Suppressor macrophage (primary cell): ENCODE results near the gene CERK.
A peak's percentile ranks its signal among the peaks of the same experiment; 100 is the strongest.
"Not testable (repeated sequence)": the region's sequence is repeated elsewhere in the genome, so short reads cannot be mapped to it uniquely, and the experiment has no call there.

ENCODE experiments used
- DNase-seq, 4 experiments: peaks; one replicate each; pipeline ENCODE4 v3.0.0-alpha.2; 2020 to 2022

Gene CERK

DNA sequence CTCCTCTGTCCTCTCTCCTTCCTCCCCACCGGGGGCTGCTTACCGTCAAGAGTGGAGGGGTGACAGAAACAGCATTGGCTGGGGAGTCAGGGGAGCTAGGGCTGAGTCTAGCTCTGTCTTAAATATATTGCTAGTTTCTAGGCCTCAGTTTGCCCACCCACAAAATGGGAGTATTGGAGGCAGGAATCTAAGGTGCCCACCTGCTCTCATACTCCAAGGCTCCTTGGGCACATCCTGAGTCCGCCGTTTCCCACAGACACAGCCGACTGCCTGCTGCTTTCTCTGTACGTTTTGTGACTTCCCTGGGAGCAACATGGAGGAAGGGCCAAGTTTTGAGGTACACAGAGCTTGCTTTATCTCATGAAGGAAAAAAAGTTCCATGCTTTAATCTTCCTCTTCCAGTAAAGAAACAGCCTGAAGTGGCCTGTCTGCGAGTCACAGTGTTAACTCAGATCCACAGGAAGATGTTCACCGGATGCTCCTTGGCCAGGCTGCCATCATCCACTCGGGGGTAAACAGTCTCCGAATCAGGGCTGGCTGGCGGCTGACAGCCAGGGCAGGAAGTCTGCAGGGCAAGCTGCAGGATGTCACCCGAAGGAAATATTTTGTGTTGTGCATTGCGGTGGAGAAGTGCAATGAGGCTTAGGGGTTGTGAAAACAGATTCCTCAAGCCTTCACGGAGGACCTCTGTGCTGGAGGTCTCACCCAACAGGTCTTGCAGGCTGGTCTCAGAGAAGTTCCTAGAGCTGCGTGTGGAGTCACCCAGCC, 11.0 kb upstream of the CERK start:
- DNase-seq = peak; percentile 53 to 76 (median 72)

DNA sequence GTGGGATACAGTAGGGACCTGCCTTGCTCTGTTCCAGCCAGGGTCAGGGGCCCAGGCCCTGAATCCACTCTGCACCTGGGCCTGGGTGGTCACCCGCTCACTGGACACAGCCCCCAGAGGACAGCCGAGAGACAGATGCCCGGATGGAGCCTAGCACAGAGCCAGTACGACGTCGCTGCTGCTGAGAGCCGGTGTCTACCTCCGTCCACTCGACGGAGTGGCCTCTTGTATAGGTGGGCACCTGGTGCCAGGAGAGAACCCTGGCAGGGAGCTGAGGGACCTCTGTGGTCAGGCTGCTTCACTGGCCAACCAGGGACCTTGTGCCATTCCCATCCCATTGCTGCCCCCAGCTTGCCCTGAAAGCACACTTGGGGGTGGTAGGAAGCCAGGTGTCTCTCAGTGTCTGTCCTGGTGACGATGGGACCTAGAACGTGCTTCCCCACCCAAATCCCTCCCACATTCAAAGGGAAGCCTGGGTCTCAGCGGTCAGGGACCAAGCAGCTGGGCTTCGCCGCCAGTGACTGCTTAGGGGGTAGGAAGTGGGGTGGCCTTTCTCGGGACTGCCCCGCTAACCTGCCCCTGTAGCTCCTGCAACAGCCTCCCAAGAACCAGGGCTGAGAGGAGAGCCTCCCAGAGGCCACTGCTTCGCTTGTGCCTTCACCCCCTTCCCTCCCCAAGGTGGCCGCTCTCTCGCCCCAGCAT, 10.3 kb upstream of the CERK start:
- DNase-seq = no peak

DNA sequence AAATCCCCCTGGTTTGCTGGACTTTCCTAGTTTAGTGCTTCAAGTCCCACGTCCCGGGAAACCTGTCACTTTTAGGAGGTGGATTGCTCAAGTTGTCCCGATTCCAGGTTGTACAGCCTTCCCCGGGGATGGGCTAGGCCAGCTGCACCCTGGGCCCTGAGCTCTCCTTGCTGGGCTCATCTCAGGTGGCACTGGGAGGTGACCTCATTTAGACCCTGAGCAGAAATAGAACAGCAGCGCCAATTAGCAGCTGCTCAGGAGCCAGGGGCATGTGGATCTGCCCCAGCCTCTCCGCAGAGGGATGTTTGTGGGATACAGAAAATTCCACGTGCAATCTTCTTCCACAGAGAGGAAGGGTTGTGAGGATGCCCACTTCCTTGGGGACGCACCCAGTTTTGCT, 9.6 kb upstream of the CERK start:
- no peak for DNase-seq

DNA sequence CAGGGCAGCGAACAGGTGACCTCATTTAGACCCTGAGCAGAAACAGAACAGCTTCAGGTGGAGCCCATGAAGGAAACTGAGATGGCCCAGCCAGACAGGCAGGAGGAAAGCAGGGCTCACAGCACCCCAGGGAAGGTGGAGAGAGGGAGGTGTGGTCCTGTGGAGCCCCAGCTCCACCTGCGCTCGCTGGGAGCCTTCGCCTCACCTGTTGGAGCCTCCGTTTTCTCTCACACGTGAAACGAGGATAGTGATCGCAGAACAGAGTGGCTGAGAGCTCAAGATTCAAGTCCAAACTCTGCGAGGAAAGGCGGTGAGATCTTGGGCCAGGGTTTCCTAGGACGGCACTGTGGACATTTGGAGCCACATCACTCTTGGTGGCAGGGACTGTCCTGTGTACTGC, 8.6 kb upstream of the CERK start:
- DNase-seq = no peak

DNA sequence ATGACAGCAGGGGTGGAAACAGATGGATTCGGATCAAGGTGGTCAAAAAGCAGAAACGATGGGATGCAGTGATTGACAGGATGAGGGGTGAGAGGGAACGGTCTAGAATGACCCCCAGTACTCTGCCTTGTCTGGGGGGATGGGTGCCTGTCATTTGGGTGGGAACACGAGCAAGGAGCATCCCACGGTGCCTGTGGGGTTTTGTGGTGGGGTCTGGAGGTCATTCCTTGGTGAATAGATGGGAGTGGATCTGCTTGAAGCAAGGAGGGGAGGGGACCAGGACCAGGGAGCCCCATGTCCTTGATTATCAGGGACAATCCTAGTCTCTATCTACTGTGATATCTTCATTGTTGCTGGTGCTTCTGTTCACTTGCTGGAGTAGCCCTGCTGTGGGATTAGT, 8.1 kb upstream of the CERK start:
- DNase-seq = no peak

DNA sequence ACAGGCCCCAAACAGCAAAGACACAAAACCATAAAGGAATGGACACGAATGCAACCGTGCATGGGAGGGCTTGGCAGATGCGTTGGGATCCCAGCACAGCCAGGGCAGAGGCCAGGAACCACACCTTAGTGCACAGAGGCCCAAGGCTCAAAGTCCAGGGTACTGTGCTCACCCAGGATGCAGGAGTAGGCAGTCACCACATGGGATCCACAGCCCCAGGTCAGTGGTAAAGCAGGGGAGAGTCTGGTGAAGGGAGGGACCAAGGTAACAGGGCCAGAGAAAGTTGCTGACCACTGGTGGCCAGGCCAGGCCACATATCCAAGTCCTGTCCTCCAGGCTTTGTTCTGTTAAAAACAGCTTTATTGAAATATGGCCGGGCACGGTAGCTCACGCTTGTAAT, 6.5 kb upstream of the CERK start:
- no peak for DNase-seq

DNA sequence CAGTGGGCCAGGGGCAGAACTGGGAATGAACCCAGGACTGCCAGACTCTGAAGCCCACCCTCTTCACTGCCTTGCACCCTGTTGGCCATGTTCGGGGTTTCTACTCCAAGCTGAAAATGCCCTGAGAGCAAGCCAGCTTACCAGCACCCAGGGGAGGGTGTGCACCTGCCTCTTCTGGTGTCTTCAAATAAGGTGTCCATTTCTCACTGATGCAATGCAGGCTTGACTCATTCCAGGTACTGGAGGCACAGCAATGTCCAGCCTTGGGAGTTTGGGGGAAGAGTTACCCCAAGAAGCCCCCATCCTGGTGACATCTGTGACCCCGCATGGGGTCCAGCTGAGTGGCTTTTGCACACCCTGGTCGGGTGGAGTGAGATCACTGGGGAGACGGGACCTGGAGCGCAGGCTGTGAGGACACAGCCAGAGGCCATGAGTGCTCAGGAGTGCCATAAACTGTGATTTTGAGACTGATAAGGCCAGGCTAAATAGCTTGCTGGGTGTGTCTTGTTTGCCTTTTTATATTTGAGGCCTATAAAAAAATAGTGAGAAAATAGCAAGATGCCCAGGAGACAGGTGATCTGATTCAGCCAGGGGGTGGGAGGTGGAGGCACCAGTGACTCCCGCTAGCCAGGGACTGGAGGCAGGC, 4.6 kb upstream of the CERK start:
- DNase-seq = no peak

DNA sequence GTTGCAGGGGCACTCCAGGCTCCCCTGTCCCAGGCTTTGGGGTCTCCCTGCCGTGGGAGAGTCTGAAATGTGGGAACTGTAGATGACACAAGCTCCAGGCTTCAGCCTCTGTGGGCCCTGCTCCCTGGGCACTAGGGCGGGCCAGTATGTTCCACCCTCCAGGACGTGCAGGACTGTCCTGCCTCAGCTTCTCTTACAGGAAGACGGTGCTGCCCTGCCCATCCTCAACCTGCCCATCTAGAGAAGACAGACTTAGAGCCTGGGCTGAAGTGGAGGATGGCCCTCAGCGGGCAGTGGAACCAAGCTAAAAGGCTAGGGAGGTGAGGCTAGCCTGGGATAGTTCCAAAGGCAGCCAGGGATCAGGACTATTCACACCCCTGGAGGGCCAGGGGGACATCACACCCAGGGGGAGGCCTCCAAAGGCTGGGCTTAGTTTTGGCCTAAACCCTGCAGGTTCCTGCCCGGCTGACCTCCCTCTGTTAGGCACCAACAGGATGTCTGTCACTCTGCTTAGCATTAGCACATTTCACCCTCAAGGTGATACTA, 4.0 kb upstream of the CERK start:
- DNase-seq = no peak

DNA sequence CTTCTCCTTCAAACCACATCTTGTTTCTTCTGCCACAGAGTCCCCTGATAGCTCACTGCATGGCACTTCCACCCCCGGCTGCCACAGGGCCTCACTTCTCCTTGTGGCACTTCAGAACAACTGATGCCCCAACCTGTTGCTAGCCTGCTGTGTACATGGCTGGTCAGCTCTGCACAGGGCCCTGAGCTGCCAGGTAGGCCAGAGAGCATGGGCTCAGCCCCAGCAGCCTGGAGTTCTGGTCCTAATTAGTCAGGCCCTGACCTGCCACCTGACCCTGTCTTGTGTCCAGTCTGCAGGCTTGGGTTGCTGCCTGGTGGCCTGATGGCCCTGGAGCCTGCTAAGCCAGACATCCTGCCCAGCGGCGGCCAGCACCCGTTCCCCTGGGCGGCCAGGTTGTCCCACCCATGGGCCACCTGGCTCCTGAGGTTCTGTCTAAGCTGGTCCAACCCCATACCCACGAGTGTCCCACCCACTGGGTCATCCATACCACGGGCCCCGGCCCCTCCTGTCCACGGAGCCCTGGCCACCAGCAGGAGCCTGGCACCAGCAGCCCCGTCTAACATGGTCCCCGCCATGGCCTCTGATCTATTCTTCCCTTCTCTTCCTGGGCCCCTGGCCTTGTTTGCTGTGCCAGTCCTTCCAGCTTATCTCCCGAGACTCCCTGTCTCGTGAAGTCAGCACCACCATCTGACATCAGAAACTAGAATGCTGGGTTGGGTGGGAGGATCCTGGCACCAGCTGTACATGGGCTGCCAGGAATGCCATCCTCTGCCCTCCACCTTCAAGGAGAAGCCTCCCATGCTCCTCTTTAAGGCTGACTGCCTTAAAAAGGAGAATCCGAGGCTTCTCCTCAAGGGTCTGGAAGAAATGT, 3.1 kb upstream of the CERK start:
- DNase-seq = no peak

DNA sequence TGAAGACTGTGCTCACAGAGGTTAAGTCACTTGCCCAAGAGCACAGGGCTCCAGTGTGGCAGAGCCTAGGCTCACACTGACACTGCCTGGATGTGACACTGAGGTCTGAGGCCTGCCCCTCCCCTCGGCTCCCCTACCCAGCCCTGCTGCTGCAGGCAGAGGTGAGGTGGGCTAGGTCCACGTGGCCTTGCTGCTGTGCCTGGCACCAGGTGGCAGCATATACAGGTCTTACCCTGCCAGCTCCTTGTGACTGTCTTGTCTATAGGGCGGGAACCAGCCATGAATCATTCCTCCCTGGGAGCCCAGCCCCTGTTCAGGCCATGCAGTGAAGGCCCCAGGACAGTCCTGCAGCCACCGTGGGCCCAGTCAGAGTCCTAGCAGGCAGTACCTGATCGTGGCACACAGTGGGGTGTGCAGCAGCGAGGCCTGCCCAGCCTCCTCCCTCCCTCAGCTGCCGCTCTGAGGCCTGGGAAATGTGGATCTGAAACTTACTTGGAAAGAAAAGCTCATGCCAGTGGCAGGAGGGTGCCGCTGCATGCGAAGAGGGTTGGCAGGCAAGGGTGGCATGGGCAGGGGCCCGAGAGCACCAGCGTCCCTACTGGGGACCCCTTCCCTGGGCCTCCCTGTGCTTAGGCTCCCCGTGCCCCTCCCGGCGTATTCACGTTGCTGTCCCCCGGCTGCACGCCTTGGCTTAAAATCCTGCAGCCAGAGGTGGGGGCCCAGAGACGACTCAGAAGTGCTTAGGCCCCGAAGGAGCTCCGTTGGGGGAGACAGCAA, 1.2 kb upstream of the CERK start:
- peak; percentile 47 to 74 (median 68) for DNase-seq

DNA sequence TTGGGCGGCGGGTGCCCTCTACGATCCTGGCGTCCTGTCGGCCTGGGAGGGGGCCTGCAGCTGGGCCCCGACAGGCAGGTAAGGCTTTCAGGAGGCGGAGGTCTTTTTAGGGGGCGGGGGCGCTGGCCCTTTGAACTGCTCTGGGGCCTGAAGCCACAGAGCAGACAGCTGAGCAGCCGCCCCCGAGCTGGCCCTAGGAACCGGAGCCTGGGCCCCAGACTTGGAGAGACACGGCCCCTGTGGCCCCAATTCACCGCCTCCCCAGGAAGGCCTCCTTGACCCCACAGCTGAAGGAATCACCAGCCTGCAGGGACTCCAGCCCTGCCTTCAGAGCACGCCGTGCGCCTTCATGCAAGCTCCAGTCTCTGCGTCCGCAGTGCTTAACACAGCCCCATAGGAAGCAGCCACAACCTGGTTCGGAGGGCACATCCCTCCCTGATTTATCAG, 618 bp upstream of the CERK start:
- peak in 3 of 4 experiments; percentile 25 to 44 (median 31) for DNase-seq

DNA sequence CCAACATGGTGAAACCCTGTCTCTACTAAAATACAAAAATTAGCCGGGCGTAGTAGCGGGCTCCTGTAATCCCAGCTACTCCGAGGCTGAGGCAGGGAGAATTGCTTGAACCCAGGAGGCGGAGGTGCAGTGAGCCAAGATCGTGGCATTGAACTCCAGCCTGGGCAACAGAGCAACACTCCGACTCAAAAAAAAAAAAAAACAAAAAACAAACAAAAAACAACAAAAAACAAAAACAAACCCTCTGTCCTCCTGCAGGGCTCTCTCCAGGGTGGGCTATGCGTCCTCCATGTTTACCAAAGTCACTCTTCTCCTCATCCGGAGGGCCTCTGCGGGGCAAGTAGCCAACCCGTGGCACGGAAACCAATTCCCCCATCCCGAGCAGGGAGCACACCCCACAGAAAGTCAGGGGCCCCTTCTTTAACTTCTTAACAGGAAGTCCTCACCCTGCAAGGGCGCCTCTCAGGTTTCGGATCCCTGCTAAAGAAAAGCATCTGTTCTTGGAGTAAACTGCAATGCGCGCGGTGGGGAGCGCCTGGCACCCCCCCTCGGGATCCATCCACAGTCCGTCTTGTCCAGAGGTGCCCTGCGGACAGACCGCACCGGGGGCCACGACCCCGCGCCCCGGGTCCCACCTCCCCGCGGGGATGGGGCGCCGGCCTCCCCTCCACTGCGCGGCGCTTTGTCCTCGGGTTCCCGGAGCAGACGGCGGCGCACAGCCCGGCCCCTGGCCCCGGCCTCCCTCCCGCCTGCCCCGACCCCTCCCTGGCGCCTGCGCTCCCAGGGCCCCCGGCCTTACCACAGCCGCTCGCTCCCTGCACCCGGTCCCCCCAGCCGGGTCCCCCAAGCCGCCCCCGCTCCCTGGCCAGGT, 712 bp downstream of the CERK start:
- peak; percentile 35 to 67 (median 56) for DNase-seq

DNA sequence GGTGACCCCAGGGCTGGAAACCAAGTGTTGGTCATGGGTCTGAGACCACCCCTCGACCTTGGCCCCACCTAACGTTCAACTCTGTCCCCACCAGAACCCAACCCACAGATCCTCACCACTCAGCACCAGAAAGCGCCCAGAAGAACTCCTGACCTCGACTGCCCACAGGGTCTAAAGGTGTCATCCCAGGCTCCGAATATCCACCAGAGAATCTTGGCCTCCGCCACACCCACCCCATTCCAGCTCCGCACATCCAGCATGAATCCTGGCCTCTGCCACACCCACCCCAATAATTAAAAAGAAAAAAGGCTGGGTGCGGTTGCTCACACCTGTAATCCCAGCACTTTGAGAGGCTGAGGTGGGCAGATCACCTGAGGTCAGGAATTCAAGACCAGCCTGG, 1.3 kb downstream of the CERK start:
- DNase-seq = no peak

DNA sequence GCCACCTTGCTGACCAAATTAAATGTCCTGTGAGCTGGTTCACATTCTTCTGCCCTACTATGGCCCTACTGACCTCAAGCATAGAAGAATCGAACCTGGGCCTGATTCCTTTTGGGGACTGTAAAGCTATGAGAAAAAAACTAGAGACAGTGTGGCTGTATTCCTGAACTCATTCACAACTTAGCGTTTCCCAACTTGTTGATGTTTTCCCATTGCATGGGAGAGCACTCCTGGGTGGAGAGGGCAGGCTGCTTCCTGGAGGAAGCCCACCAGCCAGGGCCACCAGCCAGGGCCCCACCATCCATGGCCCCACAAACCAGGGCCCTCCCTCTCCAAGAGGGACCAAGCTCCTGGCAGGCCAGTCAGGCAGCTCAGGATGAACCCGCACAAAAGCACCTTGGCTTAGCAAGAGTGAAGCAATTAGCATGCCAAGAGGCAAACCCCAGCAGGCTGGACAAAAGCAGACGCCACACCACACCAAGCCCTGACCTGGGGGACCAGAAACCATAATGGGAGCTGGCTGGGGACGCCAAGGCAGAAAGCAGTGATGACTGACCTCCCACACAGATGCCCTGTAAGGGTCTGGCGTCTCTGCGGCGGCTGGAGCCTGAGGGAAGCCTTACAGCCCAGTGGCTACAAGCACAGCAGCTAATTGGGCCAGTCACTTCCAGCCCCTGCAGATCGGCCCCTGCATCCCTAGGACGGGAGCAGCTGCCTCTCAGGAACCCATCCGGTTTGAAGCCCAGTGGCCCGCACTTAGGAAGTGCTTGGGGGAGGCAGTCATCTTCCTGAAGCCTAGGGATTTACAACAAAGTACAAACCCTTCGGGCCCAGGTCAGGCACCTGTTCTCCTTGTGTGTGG, 2.1 kb downstream of the CERK start:
- DNase-seq = no peak

DNA sequence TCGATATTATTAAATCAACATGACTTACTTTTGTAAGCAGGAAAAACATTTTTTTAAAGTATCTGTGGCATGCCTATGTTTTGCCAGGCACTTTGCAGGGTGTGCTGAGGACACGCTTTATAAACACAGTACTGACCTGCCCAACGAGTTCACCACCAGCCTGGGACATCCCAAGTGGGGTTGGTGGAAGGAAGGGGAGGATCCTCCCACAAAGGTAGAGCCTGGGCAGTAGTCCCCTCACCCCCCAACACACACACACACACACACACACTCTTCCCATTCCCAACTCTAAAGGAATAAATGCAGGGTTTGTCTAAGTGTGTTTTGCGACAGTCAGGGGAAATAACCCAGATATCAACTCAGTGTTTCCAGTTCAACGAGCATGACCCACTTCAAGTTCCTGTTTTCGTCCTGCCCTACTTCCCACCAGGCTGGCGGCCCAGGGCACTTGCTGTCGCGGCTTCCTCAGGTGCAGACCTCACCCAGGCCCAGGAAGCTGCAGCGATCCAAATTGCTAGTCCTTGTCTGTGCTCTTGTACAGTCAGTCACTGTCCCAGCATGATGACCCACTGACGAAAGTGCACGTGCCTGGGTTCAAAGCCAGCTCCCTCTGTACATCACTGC, 3.1 kb downstream of the CERK start:
- peak; percentile 74 to 85 (median 82) for DNase-seq

DNA sequence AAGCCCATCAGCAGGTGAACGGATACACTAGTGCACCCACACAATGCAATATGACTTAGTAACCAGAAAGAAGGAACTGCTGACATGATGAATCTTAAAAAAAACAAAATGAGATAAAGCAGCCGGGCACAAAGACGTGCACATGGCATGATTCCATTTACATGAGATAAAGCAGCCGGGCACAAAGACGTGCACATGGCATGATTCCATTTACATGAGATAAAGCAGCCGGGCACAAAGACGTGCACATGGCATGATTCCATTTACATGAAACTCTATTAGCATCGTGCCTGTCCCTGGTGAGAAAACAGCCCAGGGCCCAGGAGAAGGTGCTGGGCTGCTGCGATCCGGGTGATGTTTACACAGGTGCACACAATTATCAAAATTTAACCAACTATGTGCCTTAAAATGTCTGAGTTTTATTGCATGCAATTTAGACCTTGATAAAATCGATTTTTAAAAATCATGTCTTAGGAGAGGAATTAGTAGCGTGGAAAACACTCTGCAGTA, 3.8 kb downstream of the CERK start:
- DNase-seq = not testable (repeated sequence)

DNA sequence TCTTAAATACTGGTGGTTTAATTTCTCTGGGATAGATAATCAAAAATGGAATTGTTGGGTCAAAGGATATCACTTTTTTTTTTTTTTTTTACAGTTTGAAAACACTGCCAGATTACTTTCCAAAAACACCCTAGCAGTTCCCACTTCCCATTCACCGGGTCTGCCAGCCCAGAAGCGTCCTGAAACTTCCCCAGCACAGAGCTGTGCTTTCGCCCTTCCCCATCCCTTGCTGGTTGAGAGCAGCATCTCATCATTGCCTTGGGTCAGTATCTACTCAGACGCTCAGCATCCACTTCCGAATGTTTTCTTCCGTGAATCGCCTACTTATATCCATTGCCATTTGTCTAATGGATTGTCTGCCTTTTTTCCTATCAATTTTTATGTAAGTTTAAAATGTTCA, 5.5 kb downstream of the CERK start:
- peak; percentile 15 to 55 (median 46) for DNase-seq

DNA sequence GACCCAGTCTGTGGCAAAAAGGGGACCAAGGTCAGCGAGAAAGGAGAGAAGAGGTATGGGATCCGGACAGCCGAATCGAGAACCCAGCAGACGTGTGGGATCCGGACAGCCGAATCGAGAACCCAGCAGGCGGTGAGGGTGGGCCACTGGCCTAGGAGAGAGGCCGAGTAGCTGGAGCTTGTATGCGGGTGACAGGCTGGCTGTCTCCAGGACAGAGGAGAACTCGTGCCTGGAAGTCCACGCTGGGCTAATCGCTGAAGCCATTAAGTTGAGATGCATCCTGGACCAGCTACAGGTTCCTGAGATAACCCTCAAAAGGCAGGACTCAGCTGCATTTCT, 6.0 kb downstream of the CERK start:
- DNase-seq = no peak
